ENCODE results near the gene TRAF1. TPM values are rescaled to one million over a fixed set of nuclear protein-coding genes. Genes with fewer than 3 reads are reported as not detected.

The TRAF1 gene
- total RNA-seq, 2 experiments from 2014 or later: 51.6 to 52.9 TPM

GRCh38 chr9:120922404-120923195, 4.0 kb downstream of the TRAF1 start:
- Mint-ChIP-seq H3K27me3 (ENCODE audit: low read depth) (no peaks in the 10 kb centered on the region), H3K36me3 (ENCODE audit: low read depth) (peaks cover 88% of the 10 kb centered on the region), H3K4me1 (ENCODE audit: low read depth) (peaks cover 91% of the 10 kb centered on the region), H3K27ac (peak overlapping the region; percentile 95), H3K9me3 (ENCODE audit: insufficient read depth) (peaks cover 2% of the 10 kb centered on the region), H3K4me3 (peak overlapping the region; percentile 90)
- POLR2A ChIA-PET: interaction anchor here (0.8 to 15.6 kb wide), 8 partner anchors 8 to 50 kb away, joined by 4 to 344 read pairs (median 10); partner anchors contain the start of gene PHF19
- ATAC-seq: no peak
- CTCF ChIA-PET: interaction anchor here (0.6 to 4.9 kb wide), 9 partner anchors 9 to 54 kb away, joined by 3 to 20 read pairs (median 7); no protein-coding TSS in a partner anchor
- DNase-seq: no peak

- Mint-ChIP-seq H3K4me1 (ENCODE audit: low read depth) (peaks cover 91% of the 10 kb centered on the region), H3K4me3 (peak overlapping the region; percentile 90), H3K27me3 (ENCODE audit: low read depth) (no peaks in the 10 kb centered on the region), H3K36me3 (ENCODE audit: low read depth) (peaks cover 97% of the 10 kb centered on the region), H3K9me3 (ENCODE audit: insufficient read depth) (peaks cover 5% of the 10 kb centered on the region), H3K27ac (peak overlapping the region; percentile 95)
- DNase-seq (no peak), ATAC-seq (no peak)
- POLR2A ChIA-PET: interaction anchor here (1.0 to 15.6 kb wide), 6 partner anchors 9 to 49 kb away, joined by 3 to 344 read pairs (median 59); partner anchors contain the start of gene PHF19
- CTCF ChIA-PET: interaction anchor here (1.1 to 2.8 kb wide), 9 partner anchors 10 to 60 kb away, joined by 4 to 14 read pairs (median 7); no protein-coding TSS in a partner anchor
Measured at GRCh38 chr9:120921661-120922181, 4.9 kb downstream of the TRAF1 start.

- Mint-ChIP-seq H3K27ac (peak overlapping the region; percentile 95), H3K27me3 (ENCODE audit: low read depth) (no peaks in the 10 kb centered on the region), H3K4me3 (peak overlapping the region; percentile 90), H3K9me3 (ENCODE audit: insufficient read depth) (peaks cover 5% of the 10 kb centered on the region), H3K36me3 (ENCODE audit: low read depth) (peaks cover 97% of the 10 kb centered on the region), H3K4me1 (ENCODE audit: low read depth) (peaks cover 93% of the 10 kb centered on the region)
- CTCF ChIA-PET: interaction anchor here (1.0 to 2.8 kb wide), 7 partner anchors 8 to 61 kb away, joined by 4 to 14 read pairs (median 7); no protein-coding TSS in a partner anchor
- ATAC-seq: no peak
- DNase-seq: no peak
- POLR2A ChIA-PET: interaction anchor here (0.5 to 15.6 kb wide), 7 partner anchors 8 to 193 kb away, joined by 3 to 344 read pairs (median 3); partner anchors contain the start of gene PHF19
Measured at GRCh38 chr9:120920806-120921178, 5.8 kb downstream of the TRAF1 start.

- Mint-ChIP-seq H3K9me3 (ENCODE audit: insufficient read depth) (peaks cover 5% of the 10 kb centered on the region), H3K4me3 (peak overlapping the region; percentile 90), H3K4me1 (ENCODE audit: low read depth) (peaks cover 94% of the 10 kb centered on the region), H3K27ac (peak overlapping the region; percentile 95), H3K36me3 (ENCODE audit: low read depth) (peaks cover 94% of the 10 kb centered on the region), H3K27me3 (ENCODE audit: low read depth) (no peaks in the 10 kb centered on the region)
- POLR2A ChIA-PET: interaction anchor here (0.5 to 15.6 kb wide), 13 partner anchors 9 to 194 kb away, joined by 3 to 344 read pairs (median 3); partner anchors contain the start of genes FBXW2 and PHF19
- peak; percentile 21 for ATAC-seq
- CTCF ChIA-PET: interaction anchor here (0.7 to 2.8 kb wide), 12 partner anchors 9 to 74 kb away, joined by 3 to 9 read pairs (median 4); no protein-coding TSS in a partner anchor
- no peak for DNase-seq
Measured at GRCh38 chr9:120919843-120920805, 6.5 kb downstream of the TRAF1 start.

- ATAC-seq: no peak
- Mint-ChIP-seq H3K9me3 (ENCODE audit: insufficient read depth) (peaks cover 5% of the 10 kb centered on the region), H3K36me3 (ENCODE audit: low read depth) (peaks cover 93% of the 10 kb centered on the region), H3K27me3 (ENCODE audit: low read depth) (no peaks in the 10 kb centered on the region), H3K27ac (peak overlapping the region; percentile 95), H3K4me1 (ENCODE audit: low read depth) (peaks cover 95% of the 10 kb centered on the region), H3K4me3 (peak overlapping the region; percentile 90)
- ChIA-PET POLR2A (interaction anchor here (0.6 to 15.6 kb wide), 9 partner anchors 8 to 126 kb away, joined by 3 to 344 read pairs (median 6); partner anchors contain the start of genes FBXW2 and PHF19), CTCF (interaction anchor here (0.8 to 2.6 kb wide), 8 partner anchors 12 to 73 kb away, joined by 3 to 9 read pairs (median 4); no protein-coding TSS in a partner anchor)
- DNase-seq: no peak
Measured at GRCh38 chr9:120918931-120919842, 7.4 kb downstream of the TRAF1 start.

- peaks cover 90% of the 10 kb centered on the region for H3K4me1 Mint-ChIP-seq (ENCODE audit: low read depth)
- H3K4me3 Mint-ChIP-seq: peak overlapping the region; percentile 36
- H3K27ac Mint-ChIP-seq: peak overlapping the region; percentile 82
- POLR2A ChIA-PET: interaction anchor here (1.8 to 12.2 kb wide), 6 partner anchors 9 to 41 kb away, joined by 6 to 205 read pairs (median 24); partner anchors contain the start of genes PHF19 and TRAF1
- H3K36me3 Mint-ChIP-seq (ENCODE audit: low read depth): peaks cover 93% of the 10 kb centered on the region
- no peaks in the 10 kb centered on the region for H3K27me3 Mint-ChIP-seq (ENCODE audit: low read depth)
- ATAC-seq (no peak), DNase-seq (no peak)
- CTCF ChIA-PET: interaction anchor here (0.7 kb wide), 1 partner anchor 10 kb away, joined by 4 read pairs; no protein-coding TSS in a partner anchor
- peaks cover 5% of the 10 kb centered on the region for H3K9me3 Mint-ChIP-seq (ENCODE audit: insufficient read depth)
Measured at GRCh38 chr9:120917929-120918762, 8.4 kb downstream of the TRAF1 start.

- ATAC-seq (no peak), DNase-seq (no peak)
- peak overlapping the region; percentile 34 for H3K4me3 Mint-ChIP-seq
- POLR2A ChIA-PET: interaction anchor here (0.8 to 12.2 kb wide), 10 partner anchors 10 to 50 kb away, joined by 3 to 119 read pairs (median 8); partner anchors contain the start of genes PHF19 and TRAF1
- CTCF ChIA-PET: interaction anchor here (0.7 to 3.6 kb wide), 9 partner anchors 9 to 161 kb away, joined by 3 to 26 read pairs (median 7); partner anchors contain the start of gene TRAF1
- peak overlapping the region; percentile 80 for H3K27ac Mint-ChIP-seq
- H3K9me3 Mint-ChIP-seq (ENCODE audit: insufficient read depth): peaks cover 5% of the 10 kb centered on the region
- peaks cover 93% of the 10 kb centered on the region for H3K36me3 Mint-ChIP-seq (ENCODE audit: low read depth)
- H3K4me1 Mint-ChIP-seq (ENCODE audit: low read depth): peaks cover 87% of the 10 kb centered on the region
- H3K27me3 Mint-ChIP-seq (ENCODE audit: low read depth): no peaks in the 10 kb centered on the region
Measured at GRCh38 chr9:120916991-120917880, 9.4 kb downstream of the TRAF1 start.

GRCh38 chr9:120916588-120916987, 10.0 kb downstream of the TRAF1 start:
- Mint-ChIP-seq H3K4me3 (peak overlapping the region; percentile 34), H3K27me3 (ENCODE audit: low read depth) (no peaks in the 10 kb centered on the region), H3K4me1 (ENCODE audit: low read depth) (peaks cover 86% of the 10 kb centered on the region), H3K36me3 (ENCODE audit: low read depth) (peaks cover 92% of the 10 kb centered on the region), H3K9me3 (ENCODE audit: insufficient read depth) (peaks cover 5% of the 10 kb centered on the region), H3K27ac (peak overlapping the region; percentile 80)
- no peak for ATAC-seq
- ChIA-PET POLR2A (interaction anchor here (1.0 to 12.2 kb wide), 12 partner anchors 11 to 49 kb away, joined by 3 to 119 read pairs (median 7); partner anchors contain the start of genes PHF19 and TRAF1), CTCF (interaction anchor here (0.7 to 3.6 kb wide), 14 partner anchors 10 to 160 kb away, joined by 3 to 26 read pairs (median 4); partner anchors contain the start of gene TRAF1)
- no peak for DNase-seq

All from activated CD8-positive, alpha-beta T cell treated with anti-CD3 and anti-CD28 coated beads, Interleukin-2, amount 10 ng/mL, durations not matched to agents 7 days and 5 days (primary cell).